Endothelial cell of umbilical vein (primary cell): Measurements from ENCODE around the gene PNPLA7. TPM values are rescaled to one million over a fixed set of nuclear protein-coding genes. Genes with fewer than 3 reads are reported as not detected.

Source experiments
- BruUV-seq: library from RNA; stranded (reverse); fragments of 400-500 nt; replicated peaks from 2 replicates; lab custom pipeline; 2021; lab: Mats Ljungman, UMichigan
- CTCF ChIA-PET: fragments of 300-600, 350-600 bp; sonication (Branson Sonifier 250); formaldehyde crosslinking; loops from one replicate; lab custom pipeline; 2021; ENCODE audit warnings: antibody characterized with exemption, inconsistent platforms; lab: Charles Lee
- POLR2A ChIA-PET: fragments of 300-600, 350-600 bp; sonication (Branson Sonifier 250); formaldehyde crosslinking; loops from one replicate; lab custom pipeline; 2021; ENCODE audit warnings: antibody characterized with exemption, inconsistent platforms; lab: Charles Lee
- DNase-seq: peaks from one replicate; pipeline ENCODE4 v3.0.0-alpha.2; 2011; ENCODE audit warnings: low read depth, low spot score
- FAIRE-seq: peaks from 2 replicates; lab custom pipeline; 2011; peaks lifted over from hg19 to GRCh38; lab: Jason Lieb, UNC
- H2AFZ ChIP-seq: 2 replicates; pipeline ENCODE4 v1.6.0; 2012; ENCODE audit warnings: low read depth, low read length, control low read depth, inconsistent platforms
- H3K27ac ChIP-seq: 2 replicates; pipeline ENCODE4 v1.5.1; 2011; ENCODE audit warnings: low read depth, mild to moderate bottlenecking, control low read depth, low read length, moderate library complexity; ENCODE audit not compliant: insufficient read depth
- H3K27me3 ChIP-seq, 2 experiments: 2 replicates each; pipeline versions ENCODE4 v1.6.0 to v1.6.1; 2011; ENCODE audit warnings: low read length in 2 of 2, mixed read lengths in 1 of 2; ENCODE audit not compliant: control insufficient read depth in 2 of 2, insufficient read depth in 2 of 2
- H3K36me3 ChIP-seq, 2 experiments: 2 replicates in 1 of 2; 3 replicates in 1 of 2; pipeline ENCODE4 v1.5.1; 2011; ENCODE audit warnings: low read length in 2 of 2, mild to moderate bottlenecking in 1 of 2, moderate library complexity in 1 of 2; ENCODE audit not compliant: control insufficient read depth in 2 of 2, insufficient read depth in 2 of 2; ENCODE audit errors: extremely low read depth in 1 of 2
- H3K4me1 ChIP-seq: 3 replicates; pipeline ENCODE4 v1.5.1; 2011; ENCODE audit warnings: mild to moderate bottlenecking, low read length; ENCODE audit not compliant: control insufficient read depth, insufficient read depth; ENCODE audit errors: extremely low read depth
- H3K4me2 ChIP-seq: 2 replicates; pipeline ENCODE4 v1.6.1; 2011; ENCODE audit warnings: low read length, control low read depth, mixed read lengths; ENCODE audit not compliant: insufficient read depth
- H3K4me3 ChIP-seq, 3 experiments: fragments of 200-600 bp in 1 of 3; sonication (generic), shearing (Covaris generic) in 1 of 3; replicated peaks in 1 of 3; 2 replicates each; pipeline ENCODE4 v1.5.1; 2011 to 2016; ENCODE audit warnings: control low read depth in 3 of 3, low read length in 3 of 3, mild to moderate bottlenecking in 2 of 3, inconsistent platforms in 1 of 3, low read depth in 1 of 3, moderate library complexity in 1 of 3; ENCODE audit not compliant: insufficient read depth in 1 of 3
- H3K79me2 ChIP-seq: 2 replicates; pipeline ENCODE4 v1.6.0; 2012; ENCODE audit warnings: low read length, inconsistent platforms; ENCODE audit not compliant: control insufficient read depth, insufficient read depth
- H3K9ac ChIP-seq: replicated peaks from 2 replicates; pipeline ENCODE3; 2011; ENCODE audit warnings: low read length, control low read depth; ENCODE audit not compliant: insufficient read depth; ENCODE audit errors: extremely low read depth
- H3K9me1 ChIP-seq: replicated peaks from 3 replicates; pipeline ENCODE4 v1.6.0; 2011; ENCODE audit warnings: mild to moderate bottlenecking, low read length; ENCODE audit not compliant: control insufficient read depth, insufficient read depth; ENCODE audit errors: extremely low read depth
- H3K9me3 ChIP-seq: replicated peaks from 2 replicates; pipeline ENCODE4 v1.5.1; 2012; ENCODE audit warnings: low read length, inconsistent platforms; ENCODE audit not compliant: control insufficient read depth, insufficient read depth
- H4K20me1 ChIP-seq: replicated peaks from 2 replicates; pipeline ENCODE3; 2011; ENCODE audit warnings: mild to moderate bottlenecking, low read length; ENCODE audit not compliant: control insufficient read depth, insufficient read depth; ENCODE audit errors: extremely low read depth
- CTCF ChIP-seq, 2 donors: IDR thresholded peaks; 1 replicate in 1 of 2; 2 replicates in 1 of 2; pipeline ENCODE4 v1.5.1; 2011; ENCODE audit warnings: low read length in 2 of 2, mild to moderate bottlenecking in 2 of 2, moderate library complexity in 2 of 2, control low read depth in 1 of 2, inconsistent platforms in 1 of 2, low read depth in 1 of 2; ENCODE audit not compliant: insufficient read depth in 1 of 2; ENCODE audit errors: extremely low read depth in 1 of 2
- EZH2 ChIP-seq: IDR thresholded peaks from 2 replicates; pipeline ENCODE4 v1.6.1; 2012; ENCODE audit warnings: borderline replicate concordance, low read depth, mild to moderate bottlenecking, moderate library complexity, low read length, inconsistent platforms; ENCODE audit not compliant: severe bottlenecking
- FOS ChIP-seq: IDR thresholded peaks from 2 replicates; pipeline ENCODE4 v1.6.1; 2011; ENCODE audit warnings: mild to moderate bottlenecking, low read length, moderate library complexity, borderline replicate concordance; ENCODE audit not compliant: insufficient read depth
- GATA2 ChIP-seq: IDR thresholded peaks from 2 replicates; pipeline ENCODE4 v1.7.0; 2011; ENCODE audit warnings: low read depth, mild to moderate bottlenecking, moderate library complexity, mixed read lengths, low read length; ENCODE audit not compliant: insufficient read length, insufficient read depth
- JUN ChIP-seq: IDR thresholded peaks from 2 replicates; pipeline ENCODE4 v1.6.1; 2011; ENCODE audit warnings: borderline replicate concordance, low read depth; ENCODE audit not compliant: insufficient read length, insufficient read depth
- MYC ChIP-seq: IDR thresholded peaks from one replicate; pipeline ENCODE4 v1.6.1; 2011; ENCODE audit warnings: mild to moderate bottlenecking, low read depth, low read length
- POLR2A ChIP-seq: IDR thresholded peaks from 2 replicates; pipeline ENCODE4 v1.6.1; 2012; ENCODE audit warnings: low read depth, mild to moderate bottlenecking, control low read depth, low read length
- POLR2AphosphoS5 ChIP-seq: IDR thresholded peaks from 2 replicates; pipeline ENCODE4 v1.6.1; 2012; ENCODE audit warnings: low read depth, mild to moderate bottlenecking, control low read depth, low read length, moderate library complexity; ENCODE audit not compliant: insufficient read depth
- dilution Hi-C: fragments of 300-500 bp; cut with MboI; formaldehyde crosslinking; loops from one replicate; pipeline ENCODE4 v1.15.0; 2019; ENCODE audit warnings: low sequenced_read_pairs; ENCODE audit not compliant: extremely low pct_ligation_motif_present
- intact Hi-C: fragments of 100-400 bp; cut with micrococcal nuclease; formaldehyde crosslinking; loops from one replicate; pipeline ENCODE4 v1.10.0; 2022
- polyA plus RNA-seq, 4 experiments: library from polyadenylated mRNA; depleted of rRNA in 3 of 4; stranded (reverse) in 3 of 4; unstranded in 1 of 4; fragments of >200 nt; gene quantifications; 2 replicates each; pipeline versions ENCODE4 v1.2.1 to v1.2.3, GENCODE V29; 2011 to 2012; ENCODE audit warnings: missing spikeins in 1 of 4
- total RNA-seq: library from RNA; stranded (reverse); gene quantifications from 2 replicates; pipeline ENCODE4 v1.2.3, GENCODE V29; 2021
- TF ChIP-seq, protein P1 (sequence below): IDR thresholded peaks from 2 replicates; pipeline ENCODE4 v1.6.1; 2011; ENCODE audit not compliant: insufficient read depth, insufficient read length

The PNPLA7 gene
- total and polyA plus RNA-seq, 2 donors (not counting 3 experiments of a cell fraction or from before 2014, with no cell fraction given), result 1.0 to 1.9 TPM

DNA sequence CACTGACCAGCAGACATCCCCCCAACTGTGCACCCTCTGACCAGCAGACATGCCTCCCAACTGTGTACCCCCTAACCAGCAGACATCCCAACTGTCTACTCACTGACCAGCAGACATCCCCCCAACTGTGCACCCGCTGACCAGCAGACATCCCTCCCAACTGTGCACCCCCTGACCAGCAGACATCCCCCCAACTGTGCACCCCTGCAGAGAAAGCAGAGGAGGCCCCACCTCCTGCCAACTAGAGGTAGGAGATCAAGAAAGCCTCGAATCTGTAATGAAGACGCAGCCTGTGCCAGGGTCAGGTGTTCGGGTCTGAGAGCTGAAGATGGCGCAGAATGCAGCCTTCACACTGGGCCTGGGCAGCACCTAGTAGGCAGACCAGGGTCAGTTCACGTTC is 61.3 kb downstream of the PNPLA7 start:
- POLR2A ChIA-PET, result no interaction called here
- FAIRE-seq, result no peak
- no peak overlapping the region for H2AFZ ChIP-seq

More for the DNA sequence above, 61.3 kb downstream of the PNPLA7 start:
- dilution Hi-C loops (no loop called here), intact Hi-C loops (no loop called here)
- Histone ChIP-seq H3K4me2 (no peak overlapping the region), H3K27ac (no peak overlapping the region), H3K27me3 (no peaks in the 10 kb centered on the region), H3K9ac (no peak overlapping the region), H3K4me1 (no peaks in the 10 kb centered on the region), H3K4me3 (no peak overlapping the region), H3K9me3 (no peaks in the 10 kb centered on the region), H4K20me1 (no peaks in the 10 kb centered on the region), H3K79me2 (no peaks in the 10 kb centered on the region), H3K9me1 (no peaks in the 10 kb centered on the region), H3K36me3 (no peaks in the 10 kb centered on the region)
- no peak for DNase-seq
- TF ChIP-seq GATA2 (no peak), FOS (no peak), CTCF (IDR thresholded peaks at IDR 0.05; ENCODE audit: extremely low read depth in 1 of 2, insufficient read depth in 1 of 2, low read depth in 1 of 2, low read length in 2 of 2) (no peak), POLR2A (no peak), MYC (no peak), JUN (no peak), POLR2AphosphoS5 (no peak), EZH2 (no peak)
- TF ChIP-seq, protein P1, sequence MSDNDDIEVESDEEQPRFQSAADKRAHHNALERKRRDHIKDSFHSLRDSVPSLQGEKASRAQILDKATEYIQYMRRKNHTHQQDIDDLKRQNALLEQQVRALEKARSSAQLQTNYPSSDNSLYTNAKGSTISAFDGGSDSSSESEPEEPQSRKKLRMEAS, result no peak
- BruUV-seq, result no TSS peak
- CTCF ChIA-PET, result no interaction called here
